Activated CD8-positive, alpha-beta T cell treated with anti-CD3 and anti-CD28 coated beads for 36 hours (primary cell): ENCODE measurements around the gene CCT7. TPM values are rescaled to one million over a fixed set of nuclear protein-coding genes. Genes with fewer than 3 reads are reported as not detected.

Experiments used
- ATAC-seq: fragments of 200-7000 bp; cut with Tn5 transposase; one replicate; pipeline ENCODE4 v1.10.0; 2021; ENCODE audit warnings: mild to moderate bottlenecking, moderate library complexity
- CTCF ChIA-PET: fragments of 350-600 bp; sonication (Branson Sonifier 250); formaldehyde crosslinking; loops from one replicate; lab custom pipeline; 2021; ENCODE audit warnings: antibody characterized with exemption; lab: Charles Lee
- POLR2A ChIA-PET: fragments of 350-600 bp; sonication (Branson Sonifier 250); formaldehyde crosslinking; loops from one replicate; lab custom pipeline; 2021; ENCODE audit warnings: antibody characterized with exemption; lab: Charles Lee
- DNase-seq: peaks from one replicate; pipeline ENCODE4 v3.0.0-alpha.2; 2020
- H3K27ac Mint-ChIP-seq: one replicate; pipeline ENCODE4 v1.8.0; 2021; ENCODE audit warnings: mild to moderate bottlenecking, mixed read lengths
- H3K27me3 Mint-ChIP-seq: one replicate; pipeline ENCODE4 v1.8.0; 2021; ENCODE audit warnings: mixed read lengths
- H3K36me3 Mint-ChIP-seq: one replicate; pipeline ENCODE4 v1.8.0; 2021; ENCODE audit warnings: low read depth, mixed read lengths
- H3K4me1 Mint-ChIP-seq: one replicate; pipeline ENCODE4 v1.8.0; 2021; ENCODE audit warnings: low read depth, mixed read lengths
- H3K4me3 Mint-ChIP-seq: one replicate; pipeline ENCODE4 v1.8.0; 2021; ENCODE audit warnings: mild to moderate bottlenecking, moderate library complexity, mixed read lengths
- H3K9me3 Mint-ChIP-seq: one replicate; pipeline ENCODE4 v1.8.0; 2021; ENCODE audit warnings: mixed read lengths
- intact Hi-C: fragments of 100-400 bp; cut with micrococcal nuclease; formaldehyde crosslinking; loops from one replicate; pipeline ENCODE4 v1.10.0; 2022
- total RNA-seq, 2 experiments: library from RNA; stranded (reverse); gene quantifications; one replicate each; pipeline ENCODE4 v1.2.3, GENCODE V29; 2021
- TF ChIP-seq, protein P1 (sequence below): fragments of 200-600 bp; IDR thresholded peaks from one replicate; pipeline ENCODE4 v1.8.0; 2022; ENCODE audit warnings: antibody characterized with exemption, mild to moderate bottlenecking

The CCT7 gene
- total RNA-seq, 2 experiments from 2014 or later = 628 to 660 TPM

DNA sequence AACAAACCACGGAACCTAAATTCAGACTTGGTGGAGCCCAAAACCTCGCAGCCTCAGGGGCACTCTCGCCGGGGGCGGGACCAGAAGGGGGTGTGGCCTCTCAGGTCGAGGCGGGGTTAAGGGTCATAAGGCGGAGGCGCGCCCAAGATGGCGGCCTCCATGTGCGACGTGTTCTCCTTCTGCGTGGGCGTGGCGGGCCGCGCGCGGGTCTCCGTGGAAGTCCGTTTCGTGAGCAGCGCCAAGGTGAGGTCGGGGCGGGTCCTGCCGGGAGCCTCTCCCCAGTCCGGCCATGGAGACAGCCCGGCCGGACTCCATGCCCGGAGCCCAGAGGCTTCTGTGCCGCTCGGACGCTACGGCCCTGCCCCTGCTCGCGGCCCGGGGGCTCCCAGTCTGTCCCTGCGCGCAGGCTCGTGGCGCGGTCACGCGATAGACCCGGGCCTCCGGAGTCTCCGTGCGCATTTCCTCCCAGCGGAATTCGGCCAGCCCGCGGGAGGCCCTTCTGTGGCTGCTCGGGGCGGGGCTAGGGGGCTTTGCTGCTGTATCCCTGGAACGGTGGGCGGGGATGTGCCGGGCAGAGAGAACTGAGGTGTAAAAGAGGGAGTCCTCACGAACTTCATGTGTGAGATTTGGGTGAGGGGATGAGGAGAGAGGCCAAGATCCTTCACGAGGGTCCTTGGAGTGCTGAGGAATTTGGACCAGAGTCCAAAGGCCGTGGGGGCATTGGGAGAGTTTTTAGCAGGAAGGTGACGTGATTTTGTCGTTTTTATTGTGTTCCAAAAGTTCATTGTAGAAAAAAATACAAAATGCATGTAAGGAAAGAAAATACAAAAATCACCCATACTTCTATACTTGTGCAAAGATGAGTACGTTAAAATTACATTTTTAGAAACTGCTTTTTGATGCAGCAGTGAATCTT lies 19.7 kb upstream of the CCT7 start, which contains the start of gene SMYD5:
Gene SMYD5 (plus strand): TSS at position 126 of the 916 bp plus-strand sequence. CDS start 22 bp downstream, at position 148.
- ChIA-PET CTCF (interaction anchor here (0.9 to 3.7 kb wide), 9 partner anchors 9 to 318 kb away, joined by 3 to 79 read pairs (median 5); partner anchors contain the start of genes CCT7 and PRADC1), POLR2A (interaction anchor here (1.1 to 3.4 kb wide), 7 partner anchors 13 to 37 kb away, joined by 3 to 23 read pairs (median 5); partner anchors contain the start of genes CCT7 and PRADC1)
- ATAC-seq (peak; percentile 95), DNase-seq (peak; percentile 96)
- peaks cover 29% of the 10 kb centered on the region for H3K4me1 Mint-ChIP-seq
- TF ChIP-seq, protein P1, sequence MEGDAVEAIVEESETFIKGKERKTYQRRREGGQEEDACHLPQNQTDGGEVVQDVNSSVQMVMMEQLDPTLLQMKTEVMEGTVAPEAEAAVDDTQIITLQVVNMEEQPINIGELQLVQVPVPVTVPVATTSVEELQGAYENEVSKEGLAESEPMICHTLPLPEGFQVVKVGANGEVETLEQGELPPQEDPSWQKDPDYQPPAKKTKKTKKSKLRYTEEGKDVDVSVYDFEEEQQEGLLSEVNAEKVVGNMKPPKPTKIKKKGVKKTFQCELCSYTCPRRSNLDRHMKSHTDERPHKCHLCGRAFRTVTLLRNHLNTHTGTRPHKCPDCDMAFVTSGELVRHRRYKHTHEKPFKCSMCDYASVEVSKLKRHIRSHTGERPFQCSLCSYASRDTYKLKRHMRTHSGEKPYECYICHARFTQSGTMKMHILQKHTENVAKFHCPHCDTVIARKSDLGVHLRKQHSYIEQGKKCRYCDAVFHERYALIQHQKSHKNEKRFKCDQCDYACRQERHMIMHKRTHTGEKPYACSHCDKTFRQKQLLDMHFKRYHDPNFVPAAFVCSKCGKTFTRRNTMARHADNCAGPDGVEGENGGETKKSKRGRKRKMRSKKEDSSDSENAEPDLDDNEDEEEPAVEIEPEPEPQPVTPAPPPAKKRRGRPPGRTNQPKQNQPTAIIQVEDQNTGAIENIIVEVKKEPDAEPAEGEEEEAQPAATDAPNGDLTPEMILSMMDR = no peak
- H3K9me3 Mint-ChIP-seq = no peaks in the 10 kb centered on the region
- peak within 1 kb of the TSS; percentile 88 for H3K4me3 Mint-ChIP-seq
- no peaks in the 10 kb centered on the region for H3K27me3 Mint-ChIP-seq
- peak within 1 kb of the TSS; percentile 93 for H3K27ac Mint-ChIP-seq
- H3K36me3 Mint-ChIP-seq = peaks cover 3% of the 10 kb centered on the region
- intact Hi-C loops = no loop called here

- Mint-ChIP-seq H3K9me3 (no peaks in the 10 kb centered on the region), H3K36me3 (peaks cover 3% of the 10 kb centered on the region), H3K4me1 (peaks cover 32% of the 10 kb centered on the region), H3K4me3 (peak overlapping the region; percentile 88), H3K27me3 (no peaks in the 10 kb centered on the region), H3K27ac (peak overlapping the region; percentile 93)
- CTCF ChIA-PET = interaction anchor here (0.9 to 1.5 kb wide), 2 partner anchors 18 to 21 kb away, joined by 3 to 5 read pairs; partner anchors contain the start of gene PRADC1
- intact Hi-C loops = no loop called here
- TF ChIP-seq, protein P1 = no peak
- DNase-seq (no peak), ATAC-seq (no peak)
- POLR2A ChIA-PET = interaction anchor here (1.1 to 1.4 kb wide), 4 partner anchors 13 to 36 kb away, joined by 3 to 8 read pairs (median 4); partner anchors contain the start of gene CCT7
Observed at GRCh38 chr2:73215254-73215653, 18.9 kb upstream of the CCT7 start.

DNA sequence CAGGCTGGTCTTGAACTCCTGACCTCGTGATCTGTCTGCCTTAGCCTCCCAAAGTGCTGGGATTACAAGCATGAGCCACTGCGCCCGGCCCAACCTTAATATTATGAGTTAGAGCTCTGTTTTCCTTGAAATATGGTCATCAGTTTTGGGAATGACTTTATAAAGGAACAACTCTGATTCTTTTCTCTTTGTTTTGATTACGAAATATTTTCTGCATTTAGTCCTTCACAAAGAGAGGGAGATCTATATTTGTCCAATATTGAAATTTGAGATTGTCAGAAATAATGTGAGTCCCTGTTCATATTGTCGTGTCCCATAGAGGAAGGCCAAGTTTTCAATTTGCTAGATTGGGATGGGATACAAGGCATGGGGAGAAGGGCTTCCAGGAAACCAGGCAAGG lies 16.9 kb upstream of the CCT7 start:
- H3K27ac Mint-ChIP-seq = no peak overlapping the region
- intact Hi-C loops = no loop called here

DNA sequence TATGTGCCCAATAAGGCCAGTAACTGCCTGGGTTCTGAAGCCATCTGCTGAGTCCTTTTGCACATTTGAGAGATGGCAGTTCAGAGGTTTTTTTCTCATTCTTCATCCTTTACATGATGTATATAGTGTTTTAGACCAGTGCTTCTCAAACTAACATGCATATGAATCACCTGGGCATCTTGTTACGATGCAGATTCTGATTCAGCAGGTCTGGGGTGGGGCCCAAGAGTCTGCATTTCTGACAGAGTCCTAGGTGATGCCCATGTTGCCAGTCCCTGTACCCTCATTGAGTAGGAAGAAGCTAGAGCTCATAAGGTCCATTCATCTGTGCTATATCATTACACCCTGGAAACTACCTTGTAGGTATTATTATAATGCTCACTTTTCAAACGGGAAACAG lies 16.3 kb upstream of the CCT7 start:
- intact Hi-C loops = no loop called here
- Mint-ChIP-seq H3K36me3 (peaks cover 5% of the 10 kb centered on the region), H3K4me3 (no peak overlapping the region), H3K27me3 (no peaks in the 10 kb centered on the region), H3K9me3 (no peaks in the 10 kb centered on the region), H3K27ac (no peak overlapping the region), H3K4me1 (peaks cover 30% of the 10 kb centered on the region)
- DNase-seq (no peak), ATAC-seq (no peak)
- POLR2A ChIA-PET = interaction anchor here (0.9 to 11.0 kb wide), 3 partner anchors 11 to 32 kb away, joined by 3 to 108 read pairs (median 12); partner anchors contain the start of genes CCT7 and PRADC1
- CTCF ChIA-PET = interaction anchor here (1.7 to 3.1 kb wide), 2 partner anchors 40 to 72 kb away, joined by 5 to 14 read pairs; no protein-coding TSS in a partner anchor
- TF ChIP-seq, protein P1 = no peak

More for the DNA sequence above, 16.9 kb upstream of the CCT7 start:
- H3K4me3 Mint-ChIP-seq = no peak overlapping the region
- DNase-seq (no peak), ATAC-seq (no peak)
- H3K9me3 Mint-ChIP-seq = no peaks in the 10 kb centered on the region
- H3K27me3 Mint-ChIP-seq = no peaks in the 10 kb centered on the region
- H3K36me3 Mint-ChIP-seq = peaks cover 5% of the 10 kb centered on the region
- ChIA-PET CTCF (interaction anchor here (1.4 to 3.1 kb wide), 2 partner anchors 40 to 45 kb away, joined by 4 to 14 read pairs; no protein-coding TSS in a partner anchor), POLR2A (interaction anchor here (2.5 to 11.0 kb wide), 2 partner anchors 11 to 17 kb away, joined by 12 to 108 read pairs; partner anchors contain the start of genes CCT7 and PRADC1)
- TF ChIP-seq, protein P1 = no peak
- H3K4me1 Mint-ChIP-seq = peaks cover 32% of the 10 kb centered on the region
